ENCODE measurements around the gene NPAS3.

Gene NPAS3

GRCh38 chr14:33846100-33846824, 907.6 kb downstream of the NPAS3 start:
- Histone ChIP-seq H3K4me3 (replicated peaks; ENCODE audit: insufficient read depth, low read length) (no peak overlapping the region), H3K27me3 (ENCODE audit: insufficient read depth, poor library complexity, severe bottlenecking) (no peaks in the 10 kb centered on the region), H3K27ac (replicated peaks) (no peak overlapping the region)
- no peak for DNase-seq (ENCODE audit: low read depth in 1 of 2, low spot score in 1 of 2)
- no peak for TF ChIP-seq SPI1 (IDR thresholded peaks at IDR 0.05; ENCODE audit: borderline replicate concordance, low read depth)
- TF ChIP-seq POLR2AphosphoS5 (IDR thresholded peaks at IDR 0.05; ENCODE audit: low read depth), result no peak
- TF ChIP-seq, protein P1, sequence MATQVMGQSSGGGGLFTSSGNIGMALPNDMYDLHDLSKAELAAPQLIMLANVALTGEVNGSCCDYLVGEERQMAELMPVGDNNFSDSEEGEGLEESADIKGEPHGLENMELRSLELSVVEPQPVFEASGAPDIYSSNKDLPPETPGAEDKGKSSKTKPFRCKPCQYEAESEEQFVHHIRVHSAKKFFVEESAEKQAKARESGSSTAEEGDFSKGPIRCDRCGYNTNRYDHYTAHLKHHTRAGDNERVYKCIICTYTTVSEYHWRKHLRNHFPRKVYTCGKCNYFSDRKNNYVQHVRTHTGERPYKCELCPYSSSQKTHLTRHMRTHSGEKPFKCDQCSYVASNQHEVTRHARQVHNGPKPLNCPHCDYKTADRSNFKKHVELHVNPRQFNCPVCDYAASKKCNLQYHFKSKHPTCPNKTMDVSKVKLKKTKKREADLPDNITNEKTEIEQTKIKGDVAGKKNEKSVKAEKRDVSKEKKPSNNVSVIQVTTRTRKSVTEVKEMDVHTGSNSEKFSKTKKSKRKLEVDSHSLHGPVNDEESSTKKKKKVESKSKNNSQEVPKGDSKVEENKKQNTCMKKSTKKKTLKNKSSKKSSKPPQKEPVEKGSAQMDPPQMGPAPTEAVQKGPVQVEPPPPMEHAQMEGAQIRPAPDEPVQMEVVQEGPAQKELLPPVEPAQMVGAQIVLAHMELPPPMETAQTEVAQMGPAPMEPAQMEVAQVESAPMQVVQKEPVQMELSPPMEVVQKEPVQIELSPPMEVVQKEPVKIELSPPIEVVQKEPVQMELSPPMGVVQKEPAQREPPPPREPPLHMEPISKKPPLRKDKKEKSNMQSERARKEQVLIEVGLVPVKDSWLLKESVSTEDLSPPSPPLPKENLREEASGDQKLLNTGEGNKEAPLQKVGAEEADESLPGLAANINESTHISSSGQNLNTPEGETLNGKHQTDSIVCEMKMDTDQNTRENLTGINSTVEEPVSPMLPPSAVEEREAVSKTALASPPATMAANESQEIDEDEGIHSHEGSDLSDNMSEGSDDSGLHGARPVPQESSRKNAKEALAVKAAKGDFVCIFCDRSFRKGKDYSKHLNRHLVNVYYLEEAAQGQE (IDR thresholded peaks at IDR 0.05; ENCODE audit: insufficient replicate concordance, low read depth), result no peak
- no peak for TF ChIP-seq GABPA (IDR thresholded peaks at IDR 0.05; ENCODE audit: low read depth)
- TF ChIP-seq CTCF (IDR thresholded peaks at IDR 0.05; ENCODE audit: insufficient read depth, low read length), result no peak

DNA sequence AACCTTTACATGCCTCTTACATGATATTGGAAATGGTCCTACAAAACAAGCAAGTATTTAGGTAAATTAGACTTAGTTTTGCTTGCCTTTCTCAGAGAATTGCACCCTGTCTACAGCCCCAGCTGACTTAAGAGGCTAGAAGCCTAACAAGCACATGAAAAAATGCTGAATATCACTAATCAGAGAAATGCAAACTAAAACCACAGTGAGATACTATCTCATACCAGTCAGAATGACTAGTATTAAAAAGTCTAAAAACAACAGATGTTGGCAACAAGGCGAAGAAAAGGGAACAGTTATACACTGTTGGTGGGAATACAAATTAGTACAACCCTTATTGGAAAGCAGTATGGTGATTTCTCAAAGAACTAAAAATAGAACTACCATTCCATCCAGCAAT, 908.4 kb downstream of the NPAS3 start:
- Histone ChIP-seq H3K27me3 (ENCODE audit: insufficient read depth, poor library complexity, severe bottlenecking) (no peaks in the 10 kb centered on the region), H3K4me3 (replicated peaks; ENCODE audit: insufficient read depth, low read length) (no peak overlapping the region), H3K27ac (replicated peaks) (no peak overlapping the region)
- DNase-seq (ENCODE audit: low read depth in 1 of 2, low spot score in 1 of 2), result no peak
- TF ChIP-seq GABPA (IDR thresholded peaks at IDR 0.05; ENCODE audit: low read depth) (no peak), POLR2AphosphoS5 (IDR thresholded peaks at IDR 0.05; ENCODE audit: low read depth) (no peak), SPI1 (IDR thresholded peaks at IDR 0.05; ENCODE audit: borderline replicate concordance, low read depth) (no peak), CTCF (IDR thresholded peaks at IDR 0.05; ENCODE audit: insufficient read depth, low read length) (no peak)
- TF ChIP-seq, protein P1 (IDR thresholded peaks at IDR 0.05; ENCODE audit: insufficient replicate concordance, low read depth), result no peak

- Histone ChIP-seq H3K27ac (replicated peaks) (no peak overlapping the region), H3K4me3 (replicated peaks; ENCODE audit: insufficient read depth, low read length) (no peak overlapping the region), H3K27me3 (ENCODE audit: insufficient read depth, poor library complexity, severe bottlenecking) (no peaks in the 10 kb centered on the region)
- TF ChIP-seq GABPA (IDR thresholded peaks at IDR 0.05; ENCODE audit: low read depth), result no peak
- TF ChIP-seq SPI1 (IDR thresholded peaks at IDR 0.05; ENCODE audit: borderline replicate concordance, low read depth), result no peak
- TF ChIP-seq, protein P1 (IDR thresholded peaks at IDR 0.05; ENCODE audit: insufficient replicate concordance, low read depth), result no peak
- no peak for TF ChIP-seq CTCF (IDR thresholded peaks at IDR 0.05; ENCODE audit: insufficient read depth, low read length)
- no peak for TF ChIP-seq POLR2AphosphoS5 (IDR thresholded peaks at IDR 0.05; ENCODE audit: low read depth)
- no peak for DNase-seq (ENCODE audit: low read depth in 1 of 2, low spot score in 1 of 2)
These were observed 909.3 kb downstream of the NPAS3 start for GRCh38 chr14:33848009-33848408.

All from HL-60 (cell line).